ENCODE results near the gene RSF1. TPM values are rescaled to one million over a fixed set of nuclear protein-coding genes. Genes with fewer than 3 reads are reported as not detected.
A peak's percentile ranks its signal among the peaks of the same experiment; 100 is the strongest.
"Not testable (repeated sequence)": the region's sequence is repeated elsewhere in the genome, so short reads cannot be mapped to it uniquely, and the experiment has no call there.

RSF1 gene, protein sequence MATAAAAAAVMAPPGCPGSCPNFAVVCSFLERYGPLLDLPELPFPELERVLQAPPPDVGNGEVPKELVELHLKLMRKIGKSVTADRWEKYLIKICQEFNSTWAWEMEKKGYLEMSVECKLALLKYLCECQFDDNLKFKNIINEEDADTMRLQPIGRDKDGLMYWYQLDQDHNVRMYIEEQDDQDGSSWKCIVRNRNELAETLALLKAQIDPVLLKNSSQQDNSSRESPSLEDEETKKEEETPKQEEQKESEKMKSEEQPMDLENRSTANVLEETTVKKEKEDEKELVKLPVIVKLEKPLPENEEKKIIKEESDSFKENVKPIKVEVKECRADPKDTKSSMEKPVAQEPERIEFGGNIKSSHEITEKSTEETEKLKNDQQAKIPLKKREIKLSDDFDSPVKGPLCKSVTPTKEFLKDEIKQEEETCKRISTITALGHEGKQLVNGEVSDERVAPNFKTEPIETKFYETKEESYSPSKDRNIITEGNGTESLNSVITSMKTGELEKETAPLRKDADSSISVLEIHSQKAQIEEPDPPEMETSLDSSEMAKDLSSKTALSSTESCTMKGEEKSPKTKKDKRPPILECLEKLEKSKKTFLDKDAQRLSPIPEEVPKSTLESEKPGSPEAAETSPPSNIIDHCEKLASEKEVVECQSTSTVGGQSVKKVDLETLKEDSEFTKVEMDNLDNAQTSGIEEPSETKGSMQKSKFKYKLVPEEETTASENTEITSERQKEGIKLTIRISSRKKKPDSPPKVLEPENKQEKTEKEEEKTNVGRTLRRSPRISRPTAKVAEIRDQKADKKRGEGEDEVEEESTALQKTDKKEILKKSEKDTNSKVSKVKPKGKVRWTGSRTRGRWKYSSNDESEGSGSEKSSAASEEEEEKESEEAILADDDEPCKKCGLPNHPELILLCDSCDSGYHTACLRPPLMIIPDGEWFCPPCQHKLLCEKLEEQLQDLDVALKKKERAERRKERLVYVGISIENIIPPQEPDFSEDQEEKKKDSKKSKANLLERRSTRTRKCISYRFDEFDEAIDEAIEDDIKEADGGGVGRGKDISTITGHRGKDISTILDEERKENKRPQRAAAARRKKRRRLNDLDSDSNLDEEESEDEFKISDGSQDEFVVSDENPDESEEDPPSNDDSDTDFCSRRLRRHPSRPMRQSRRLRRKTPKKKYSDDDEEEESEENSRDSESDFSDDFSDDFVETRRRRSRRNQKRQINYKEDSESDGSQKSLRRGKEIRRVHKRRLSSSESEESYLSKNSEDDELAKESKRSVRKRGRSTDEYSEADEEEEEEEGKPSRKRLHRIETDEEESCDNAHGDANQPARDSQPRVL (N-terminal part only)
- total RNA-seq, result 104 to 109 TPM (median 105 TPM) in 3 replicates

DNA sequence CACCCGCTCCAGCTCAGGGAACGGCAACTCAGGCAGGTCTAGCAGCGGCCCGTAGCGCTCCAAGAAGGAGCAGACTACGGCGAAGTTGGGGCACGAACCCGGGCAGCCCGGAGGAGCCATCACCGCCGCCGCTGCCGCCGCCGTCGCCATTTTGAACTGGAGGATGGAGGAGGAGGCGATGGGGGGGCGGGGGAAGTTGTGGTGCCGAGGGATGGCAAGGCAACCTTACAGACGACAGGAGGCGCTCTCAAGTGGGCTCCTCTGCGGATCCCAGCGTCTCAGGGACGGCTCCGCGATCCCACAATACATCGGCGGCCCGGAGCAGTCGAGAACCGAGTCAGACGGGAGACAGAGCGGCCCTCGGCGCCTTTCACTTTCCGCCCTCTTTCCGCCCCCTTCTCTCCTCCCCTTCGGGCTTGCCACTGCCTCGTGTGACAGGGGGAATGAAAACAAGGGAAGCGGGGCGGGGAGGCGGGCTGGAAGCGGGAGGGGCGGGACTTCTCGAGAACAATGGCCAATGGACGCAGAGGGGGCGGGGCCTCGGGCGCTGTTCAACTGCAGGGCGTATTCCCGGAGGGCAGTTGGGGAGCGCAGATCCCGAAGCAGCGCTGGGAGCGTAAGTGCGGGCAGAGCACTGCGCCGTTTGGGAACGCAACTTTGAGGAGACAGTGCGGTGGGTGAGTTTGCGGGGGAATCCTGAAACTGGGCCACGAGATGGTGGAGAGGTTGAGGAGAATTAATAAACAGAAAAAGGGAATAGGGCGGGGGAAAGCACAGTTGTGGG is at the start of gene RSF1, which contains the start of gene AAMDC:
Gene RSF1 (minus strand): TSS at position 158 of the 784 bp plus-strand sequence. CDS start 8 bp downstream, at position 150.
Gene AAMDC (plus strand): TSS at position 580 of the 784 bp plus-strand sequence. CDS start 21,353 bp downstream, outside the sequence.
- TF ChIP-seq, protein P1, sequence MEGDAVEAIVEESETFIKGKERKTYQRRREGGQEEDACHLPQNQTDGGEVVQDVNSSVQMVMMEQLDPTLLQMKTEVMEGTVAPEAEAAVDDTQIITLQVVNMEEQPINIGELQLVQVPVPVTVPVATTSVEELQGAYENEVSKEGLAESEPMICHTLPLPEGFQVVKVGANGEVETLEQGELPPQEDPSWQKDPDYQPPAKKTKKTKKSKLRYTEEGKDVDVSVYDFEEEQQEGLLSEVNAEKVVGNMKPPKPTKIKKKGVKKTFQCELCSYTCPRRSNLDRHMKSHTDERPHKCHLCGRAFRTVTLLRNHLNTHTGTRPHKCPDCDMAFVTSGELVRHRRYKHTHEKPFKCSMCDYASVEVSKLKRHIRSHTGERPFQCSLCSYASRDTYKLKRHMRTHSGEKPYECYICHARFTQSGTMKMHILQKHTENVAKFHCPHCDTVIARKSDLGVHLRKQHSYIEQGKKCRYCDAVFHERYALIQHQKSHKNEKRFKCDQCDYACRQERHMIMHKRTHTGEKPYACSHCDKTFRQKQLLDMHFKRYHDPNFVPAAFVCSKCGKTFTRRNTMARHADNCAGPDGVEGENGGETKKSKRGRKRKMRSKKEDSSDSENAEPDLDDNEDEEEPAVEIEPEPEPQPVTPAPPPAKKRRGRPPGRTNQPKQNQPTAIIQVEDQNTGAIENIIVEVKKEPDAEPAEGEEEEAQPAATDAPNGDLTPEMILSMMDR (IDR thresholded peaks at IDR 0.05; ENCODE audit: unreplicated experiment), result peak; percentile 37

DNA sequence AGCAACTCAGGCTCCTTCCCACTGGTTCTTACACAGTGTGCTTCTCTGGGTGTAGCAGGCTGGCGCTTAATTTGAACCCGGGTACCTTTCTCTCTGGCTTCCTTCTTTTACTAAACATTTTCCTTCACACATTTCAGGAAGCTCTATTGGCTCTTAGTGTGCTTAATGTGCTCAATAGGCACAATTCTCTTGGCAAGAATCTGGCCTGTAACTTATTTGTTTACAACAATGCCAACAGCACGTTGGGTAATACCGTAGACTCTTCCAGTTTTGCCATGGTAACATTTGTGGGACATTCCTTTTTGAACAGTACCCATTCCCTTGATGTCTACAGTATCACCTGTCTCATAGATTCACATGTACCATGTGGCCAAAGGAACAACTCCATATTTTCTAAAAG is 48.2 kb upstream of the RSF1 start:
- H3K9me3 Mint-ChIP-seq, result peaks cover 3% of the 10 kb centered on the region
- no peaks in the 10 kb centered on the region for H3K27me3 Mint-ChIP-seq (ENCODE audit: low read depth)
- H3K4me1 Mint-ChIP-seq, result peaks cover 8% of the 10 kb centered on the region
- H3K36me3 Mint-ChIP-seq, result peaks cover 25% of the 10 kb centered on the region
- no peak for DNase-seq (ENCODE audit: low spot score in 2 of 2, unreplicated experiment in 2 of 2)
- H3K4me3 Mint-ChIP-seq, result no peak overlapping the region
- no peak overlapping the region for H3K27ac Mint-ChIP-seq
- TF ChIP-seq, protein P1 (IDR thresholded peaks at IDR 0.05; ENCODE audit: unreplicated experiment), result no peak

More for the DNA sequence above, at the start of gene RSF1, which contains the start of gene AAMDC:
- Mint-ChIP-seq H3K36me3 (peaks cover 2% of the 10 kb centered on the region), H3K9me3 (peaks cover 4% of the 10 kb centered on the region), H3K4me3 (peak within 1 kb of the TSS; percentile 96), H3K27me3 (ENCODE audit: low read depth) (no peaks in the 10 kb centered on the region), H3K4me1 (peaks cover 33% of the 10 kb centered on the region), H3K27ac (peak within 1 kb of the TSS; percentile 98)
- DNase-seq (ENCODE audit: low spot score in 2 of 2, unreplicated experiment in 2 of 2), result peak; percentile 97 to 99

DNA sequence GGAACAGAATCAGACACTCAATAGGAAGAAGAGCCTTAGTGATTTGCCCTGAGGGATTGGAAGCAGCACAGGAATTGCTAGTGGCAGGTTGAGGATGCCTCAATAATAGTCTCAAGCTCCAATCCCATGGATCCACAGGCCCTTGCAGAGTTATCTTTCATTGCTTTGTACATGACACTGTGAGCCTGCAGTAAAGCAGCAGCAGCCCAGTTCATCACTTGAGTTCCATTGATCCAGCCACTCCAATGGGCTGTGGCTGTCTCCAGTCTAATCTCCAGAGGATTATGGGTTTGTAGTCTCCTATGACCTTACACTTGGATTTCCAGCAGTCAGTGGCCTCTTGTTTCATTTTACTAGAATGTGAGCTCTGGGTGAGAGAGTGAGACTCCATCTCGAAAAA is 45.8 kb upstream of the RSF1 start:
- Mint-ChIP-seq H3K27me3 (ENCODE audit: low read depth) (no peaks in the 10 kb centered on the region), H3K4me3 (no peak overlapping the region), H3K36me3 (peaks cover 28% of the 10 kb centered on the region), H3K9me3 (peaks cover 3% of the 10 kb centered on the region), H3K27ac (peak overlapping the region; percentile 64), H3K4me1 (peaks cover 8% of the 10 kb centered on the region)
- TF ChIP-seq, protein P1 (IDR thresholded peaks at IDR 0.05; ENCODE audit: unreplicated experiment), result no peak
- DNase-seq (ENCODE audit: low spot score in 2 of 2, unreplicated experiment in 2 of 2), result no peak

DNA sequence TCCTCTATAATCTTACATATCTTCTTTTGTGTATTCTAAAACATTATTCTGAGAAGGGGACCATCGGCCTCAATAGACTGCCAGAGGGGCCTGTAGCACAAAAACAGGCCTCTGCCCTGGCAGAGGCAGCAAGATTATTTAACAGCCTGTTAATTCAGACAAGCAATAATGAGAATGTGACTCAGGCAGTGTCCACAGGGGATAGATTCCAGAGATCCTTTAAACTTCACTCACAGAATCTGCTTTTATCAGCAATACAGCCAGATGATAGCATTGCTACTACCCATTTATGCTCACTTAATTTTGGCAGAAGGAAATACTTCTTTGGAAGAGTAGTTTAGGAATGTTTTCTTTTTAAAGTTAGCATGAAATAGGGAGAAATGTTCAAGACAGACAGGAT is 45.3 kb upstream of the RSF1 start:
- H3K4me1 Mint-ChIP-seq, result peaks cover 8% of the 10 kb centered on the region
- DNase-seq (ENCODE audit: low spot score in 2 of 2, unreplicated experiment in 2 of 2), result no peak
- peaks cover 3% of the 10 kb centered on the region for H3K9me3 Mint-ChIP-seq
- TF ChIP-seq, protein P1 (IDR thresholded peaks at IDR 0.05; ENCODE audit: unreplicated experiment), result no peak
- no peaks in the 10 kb centered on the region for H3K27me3 Mint-ChIP-seq (ENCODE audit: low read depth)
- H3K27ac Mint-ChIP-seq, result peak overlapping the region; percentile 64
- peaks cover 27% of the 10 kb centered on the region for H3K36me3 Mint-ChIP-seq
- no peak overlapping the region for H3K4me3 Mint-ChIP-seq

DNA sequence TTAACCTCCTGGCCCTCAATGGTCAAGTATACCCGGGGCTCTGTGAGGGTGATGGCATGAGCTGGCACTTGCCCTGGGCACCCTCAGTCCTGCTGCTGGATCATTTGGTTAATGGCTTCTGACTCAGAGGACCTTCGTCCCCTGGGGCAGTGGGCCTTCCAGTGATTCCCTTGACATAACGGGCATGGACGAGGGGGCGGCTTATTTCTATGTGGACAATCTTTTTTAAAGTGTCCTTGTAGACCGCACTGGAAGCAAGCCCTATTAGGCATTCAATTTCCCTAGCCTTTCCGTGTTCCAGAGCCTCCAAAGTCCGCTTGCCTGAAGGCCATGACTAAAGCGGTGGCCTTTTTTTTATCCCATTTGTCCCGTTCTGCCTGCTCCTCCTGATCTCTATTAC is 40.9 kb upstream of the RSF1 start:
- not testable (repeated sequence) for H3K27me3 Mint-ChIP-seq (ENCODE audit: low read depth); H3K27ac Mint-ChIP-seq; H3K9me3 Mint-ChIP-seq; H3K4me3 Mint-ChIP-seq; H3K4me1 Mint-ChIP-seq; DNase-seq (ENCODE audit: low spot score in 2 of 2, unreplicated experiment in 2 of 2)
- H3K36me3 Mint-ChIP-seq, result peaks cover 22% of the 10 kb centered on the region

DNA sequence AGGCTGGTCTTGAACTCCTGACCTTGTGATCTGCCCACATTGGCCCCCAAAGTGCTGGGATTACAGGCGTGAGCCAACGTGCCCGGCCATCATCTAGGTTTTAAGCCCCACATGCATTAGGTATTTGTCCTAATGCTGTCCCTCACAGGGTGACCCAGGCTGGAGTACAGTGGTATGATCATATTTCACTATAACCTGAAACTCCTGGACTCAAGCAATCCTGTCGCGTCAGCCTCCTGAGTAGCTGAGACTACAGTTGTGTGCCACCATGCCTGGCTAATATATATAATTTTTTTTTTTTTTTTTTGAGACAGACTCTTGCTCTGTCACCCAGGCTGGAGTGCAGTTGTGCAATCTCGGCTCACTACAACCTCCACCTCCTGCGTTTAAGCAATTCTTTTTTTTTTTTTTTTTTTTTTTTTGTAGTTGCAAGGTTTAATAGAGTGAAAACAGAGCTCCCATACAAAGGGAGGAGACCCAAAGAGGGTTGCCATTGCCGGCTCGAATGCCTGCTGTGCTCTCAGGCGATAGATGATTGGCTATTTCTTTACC is 37.5 kb upstream of the RSF1 start:
- not testable (repeated sequence) for DNase-seq (ENCODE audit: low spot score in 2 of 2, unreplicated experiment in 2 of 2); H3K27ac Mint-ChIP-seq; H3K4me3 Mint-ChIP-seq; H3K27me3 Mint-ChIP-seq (ENCODE audit: low read depth); H3K4me1 Mint-ChIP-seq
- Mint-ChIP-seq H3K9me3 (peaks cover 16% of the 10 kb centered on the region), H3K36me3 (peaks cover 51% of the 10 kb centered on the region)

Measured in mesothelial cell of epicardium (in vitro differentiated cells).